NCI-H526 (cell line): Measurements from ENCODE around the gene ACAT1.
"Not testable (repeated sequence)": the region's sequence is repeated elsewhere in the genome, so short reads cannot be mapped to it uniquely, and the experiment has no call there.

Experiments
- DNase-seq, 2 experiments: peaks; one replicate each; lab custom pipeline; 2025; lab: John Stamatoyannopoulos, UW

The ACAT1 gene

DNA sequence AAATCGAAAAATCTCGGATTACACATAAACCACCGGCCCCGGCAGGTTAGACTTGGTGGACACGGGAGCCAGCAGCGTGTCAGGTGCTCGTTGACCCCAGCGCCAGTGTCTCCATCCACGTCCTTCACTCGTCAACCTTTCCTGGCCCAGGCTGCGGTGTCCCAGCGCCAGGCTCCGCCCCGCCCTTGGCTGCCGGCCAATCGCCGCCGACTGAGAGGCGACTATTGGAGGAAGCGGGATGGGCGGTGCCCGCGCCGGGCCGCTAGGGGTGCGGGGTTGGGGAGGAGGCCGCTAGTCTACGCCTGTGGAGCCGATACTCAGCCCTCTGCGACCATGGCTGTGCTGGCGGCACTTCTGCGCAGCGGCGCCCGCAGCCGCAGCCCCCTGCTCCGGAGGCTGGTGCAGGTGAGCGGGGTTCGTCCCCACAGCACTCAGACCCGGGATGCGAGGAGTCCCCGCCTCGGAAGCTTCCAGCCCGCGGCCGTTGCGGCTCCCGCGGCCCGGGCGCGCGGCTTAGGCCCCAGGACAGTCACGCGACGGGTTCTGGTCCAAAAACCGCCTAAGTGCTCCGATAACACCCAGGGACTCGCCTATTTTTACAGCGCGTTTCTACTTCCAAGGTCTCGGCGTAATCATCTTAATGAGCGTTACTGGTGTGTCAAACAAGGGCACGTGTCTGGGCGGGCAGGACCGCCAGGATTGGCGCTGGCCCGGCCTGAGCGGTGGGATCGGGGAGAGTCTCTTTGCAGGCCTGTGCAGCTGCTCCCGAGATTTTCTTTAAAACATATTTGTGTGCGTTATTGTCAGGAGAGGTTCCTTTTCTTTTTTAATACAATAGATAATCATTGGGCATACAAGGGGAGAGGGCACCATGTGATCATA is at the start of gene ACAT1:
Gene ACAT1, plus strand, starts transcription at position 294 of the 882 bp plus-strand sequence. Its CDS starts 40 bp downstream, at position 334.
- DNase-seq = peak; percentile 92 to 99

DNA sequence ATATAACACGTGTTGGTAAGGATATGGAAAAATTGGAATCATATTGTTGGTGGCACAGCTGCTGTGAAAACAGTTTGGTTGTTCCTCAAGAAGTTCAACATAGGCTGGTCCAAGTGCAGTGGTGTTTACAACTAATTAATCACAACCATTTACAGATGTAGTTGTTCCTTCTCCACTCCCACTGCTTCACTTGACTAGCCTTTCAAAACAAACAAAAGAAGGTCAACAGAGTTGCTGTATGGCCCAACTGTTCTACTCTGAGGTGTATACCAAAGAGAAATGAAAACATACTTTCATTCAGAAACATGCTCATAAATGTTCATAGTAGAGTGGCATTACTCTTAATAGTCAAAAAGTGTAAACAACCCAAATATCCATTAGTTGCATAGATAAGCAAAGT is 36.6 kb upstream of the ACAT1 start:
- DNase-seq = no peak

DNA sequence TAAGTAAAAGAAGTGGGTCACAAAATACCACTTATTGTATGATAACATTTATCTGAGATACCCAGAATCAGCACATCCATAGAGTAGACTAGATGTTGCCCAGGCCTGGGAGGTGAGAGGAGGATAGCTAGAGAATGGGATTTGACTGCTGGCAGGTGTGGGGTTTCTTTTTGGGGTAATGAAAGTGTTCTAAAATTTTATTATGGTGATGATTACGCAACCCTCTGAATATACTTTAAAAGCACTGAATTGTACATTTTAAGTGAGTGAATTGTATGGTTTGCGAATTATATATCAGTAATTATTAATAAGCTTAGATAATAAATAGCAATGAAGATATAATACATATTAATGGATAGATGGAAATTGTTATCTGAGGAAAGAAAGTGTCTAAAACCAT is 35.7 kb upstream of the ACAT1 start:
- no peak for DNase-seq

DNA sequence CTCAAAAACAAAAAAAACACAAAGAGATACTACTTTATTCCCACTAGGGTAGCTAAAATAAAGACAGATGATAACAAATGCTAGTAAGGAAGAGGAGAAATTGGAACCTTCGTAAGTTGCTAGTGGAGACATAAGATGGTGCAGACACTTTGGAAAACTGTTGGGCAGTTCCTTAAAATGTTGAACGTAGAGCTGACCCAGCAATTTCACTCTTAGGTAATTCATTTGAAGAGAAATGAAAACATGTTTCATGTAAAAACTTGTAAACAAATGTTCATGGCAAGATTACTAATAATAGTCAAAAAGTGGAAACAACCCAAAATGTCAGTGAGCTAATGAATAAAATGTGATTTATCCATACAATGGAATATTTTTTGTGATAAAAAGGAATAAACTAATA is 29.2 kb upstream of the ACAT1 start:
- no peak for DNase-seq

DNA sequence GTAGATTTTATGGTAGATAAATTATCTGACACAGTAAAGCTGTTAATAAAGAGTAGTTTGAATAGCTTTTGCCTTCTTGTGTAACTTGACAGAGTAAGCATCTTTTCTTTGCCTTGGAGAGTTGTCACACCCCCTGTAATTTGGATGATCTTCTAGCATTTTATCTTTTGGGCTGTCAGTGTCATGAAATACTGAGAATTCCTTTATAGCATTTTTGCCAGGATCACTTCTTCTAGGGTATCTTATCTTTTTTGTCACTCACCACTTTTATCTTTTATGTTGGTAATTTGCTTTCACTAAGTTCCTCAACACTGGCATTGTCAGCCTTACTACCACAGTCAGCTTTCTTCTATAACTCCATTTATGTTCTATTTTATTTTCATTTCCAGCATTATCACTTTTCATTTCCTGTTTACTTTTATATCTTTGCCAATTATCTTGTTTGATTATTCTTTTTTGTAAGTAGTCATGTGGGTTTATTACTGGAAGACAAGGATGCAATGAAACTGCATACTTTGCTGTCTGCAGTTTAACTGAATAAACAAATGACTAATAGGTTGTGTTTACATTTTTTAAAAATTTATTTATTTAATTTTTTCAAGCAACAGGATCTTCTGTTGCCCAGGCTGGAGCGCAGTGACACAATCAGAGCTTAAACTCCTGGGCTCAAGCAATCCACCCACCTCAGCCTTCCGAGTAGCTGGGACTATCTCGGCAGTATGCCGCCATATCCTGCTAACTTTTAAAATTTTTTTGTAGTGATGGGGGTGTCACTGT is 28.1 kb upstream of the ACAT1 start:
- no peak for DNase-seq

DNA sequence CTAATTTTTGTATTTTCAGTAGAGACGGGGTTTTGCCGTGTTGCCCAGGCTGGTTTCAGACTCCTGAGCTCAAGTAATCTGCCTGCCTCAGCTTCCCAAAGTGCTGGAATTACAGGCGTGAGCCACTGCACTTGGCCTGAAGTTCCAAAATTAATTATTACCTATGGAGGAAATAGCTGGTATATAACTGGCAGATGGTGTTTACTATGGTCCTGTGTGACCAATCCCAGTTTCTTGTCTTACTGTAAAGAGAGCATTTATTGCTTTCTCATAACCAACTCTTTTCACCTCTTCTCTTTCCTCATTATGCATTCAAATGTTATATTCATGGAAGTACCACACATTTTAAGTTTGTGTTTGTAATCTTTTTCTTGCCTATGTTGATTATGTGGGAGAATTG is 24.2 kb upstream of the ACAT1 start:
- no peak for DNase-seq

DNA sequence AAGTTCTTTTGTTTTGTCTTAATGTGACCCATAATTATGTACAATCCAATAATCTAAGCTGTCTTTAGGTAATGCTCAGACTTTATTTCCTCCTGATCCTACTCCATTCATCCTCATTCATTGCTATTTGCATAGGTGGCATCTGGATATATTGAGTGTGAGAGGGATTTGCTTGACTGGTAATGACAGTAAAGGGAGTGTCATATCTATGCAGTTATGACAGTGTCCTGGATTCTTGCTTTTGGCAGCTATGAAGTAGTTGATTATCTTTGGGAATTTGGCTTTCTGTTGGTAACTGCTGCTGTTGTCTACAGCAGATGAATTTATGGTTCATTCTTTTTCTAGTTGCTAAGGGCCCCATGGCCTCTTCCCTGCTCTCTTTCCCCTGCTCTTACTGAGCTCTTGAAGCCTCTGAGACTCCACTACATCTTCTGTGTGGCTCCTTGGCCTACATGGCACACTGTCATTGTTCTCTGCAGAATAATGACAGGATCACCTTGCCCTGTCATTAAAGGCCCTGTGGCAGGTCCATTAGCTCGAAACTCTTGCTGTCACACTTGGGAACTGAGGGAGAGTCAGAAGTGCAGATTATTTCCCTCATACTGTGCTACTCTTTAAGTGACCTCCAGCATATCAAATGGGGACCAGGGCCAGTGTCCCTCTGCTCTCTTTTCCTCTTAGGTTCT is 20.1 kb upstream of the ACAT1 start:
- DNase-seq = peak in 1 of 2 experiments; percentile 29

DNA sequence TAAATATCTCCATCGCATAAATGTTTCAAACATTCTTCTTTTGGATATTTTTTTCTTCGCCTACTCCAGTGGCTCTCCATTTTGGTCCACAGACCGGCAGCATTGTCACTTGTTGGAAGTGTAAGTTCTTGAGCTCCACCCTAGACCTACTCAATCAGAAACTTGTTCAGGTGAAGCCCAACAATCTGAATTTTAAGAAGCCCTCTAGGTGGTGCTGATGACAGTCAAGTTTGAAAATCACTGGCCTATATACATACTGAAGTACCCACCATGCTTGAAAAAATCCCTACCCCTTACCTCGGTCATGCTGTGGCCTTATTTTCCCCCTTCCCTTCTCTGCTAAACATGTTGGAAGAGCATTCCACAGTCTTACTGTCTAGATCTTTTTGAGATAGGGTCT is 10.2 kb upstream of the ACAT1 start:
- peak in 1 of 2 experiments; percentile 15 for DNase-seq

DNA sequence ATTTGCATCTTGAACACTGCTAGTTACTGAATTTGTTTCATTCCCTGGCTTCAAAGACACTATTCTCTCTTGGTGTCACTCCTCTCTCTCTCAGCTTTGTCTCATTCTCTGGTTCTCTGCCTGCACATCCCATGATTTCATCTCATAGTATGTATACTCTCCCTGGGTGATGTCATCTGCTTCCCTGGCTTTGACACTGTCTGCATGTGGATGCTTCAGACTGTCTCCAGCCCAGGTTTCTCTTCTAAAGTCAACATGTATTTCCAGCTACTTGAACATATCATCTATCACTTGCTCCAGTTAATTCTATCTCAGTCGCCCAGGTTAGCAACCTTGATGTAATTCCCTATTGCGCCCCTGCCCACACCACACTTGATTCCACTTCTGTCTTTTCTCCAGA is 9.3 kb upstream of the ACAT1 start:
- no peak for DNase-seq

DNA sequence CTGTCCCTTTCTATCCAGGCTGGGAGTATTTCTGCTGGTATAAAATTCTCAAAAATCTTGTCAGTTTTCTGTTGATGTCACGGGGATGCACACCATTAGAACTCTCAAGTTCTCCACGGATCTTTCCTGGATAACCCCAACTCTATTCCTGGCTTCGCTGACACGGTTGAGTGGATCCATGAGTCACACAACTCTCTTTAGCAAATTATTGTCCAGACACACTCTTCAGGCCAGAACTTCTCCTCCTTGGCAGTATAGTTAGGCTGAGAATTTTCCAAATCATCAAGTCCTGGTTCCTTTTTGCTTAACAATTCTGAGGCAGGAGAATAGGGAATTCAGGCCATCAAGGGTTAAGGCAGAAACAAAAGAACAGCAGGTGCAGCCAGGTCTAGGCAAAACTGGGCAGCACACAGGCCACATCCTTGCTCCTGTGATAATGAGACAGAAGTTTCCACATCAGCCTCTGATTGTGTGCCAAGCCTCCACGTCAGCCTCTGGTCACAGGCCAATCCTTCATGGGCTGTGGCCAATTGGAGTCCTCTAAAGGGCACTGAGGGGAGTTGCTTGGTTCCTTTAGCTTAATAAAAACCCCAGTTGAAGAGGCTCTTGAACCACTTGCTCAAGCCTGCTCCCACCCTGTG is 5.7 kb upstream of the ACAT1 start:
- peak; percentile 34 to 65 for DNase-seq

DNA sequence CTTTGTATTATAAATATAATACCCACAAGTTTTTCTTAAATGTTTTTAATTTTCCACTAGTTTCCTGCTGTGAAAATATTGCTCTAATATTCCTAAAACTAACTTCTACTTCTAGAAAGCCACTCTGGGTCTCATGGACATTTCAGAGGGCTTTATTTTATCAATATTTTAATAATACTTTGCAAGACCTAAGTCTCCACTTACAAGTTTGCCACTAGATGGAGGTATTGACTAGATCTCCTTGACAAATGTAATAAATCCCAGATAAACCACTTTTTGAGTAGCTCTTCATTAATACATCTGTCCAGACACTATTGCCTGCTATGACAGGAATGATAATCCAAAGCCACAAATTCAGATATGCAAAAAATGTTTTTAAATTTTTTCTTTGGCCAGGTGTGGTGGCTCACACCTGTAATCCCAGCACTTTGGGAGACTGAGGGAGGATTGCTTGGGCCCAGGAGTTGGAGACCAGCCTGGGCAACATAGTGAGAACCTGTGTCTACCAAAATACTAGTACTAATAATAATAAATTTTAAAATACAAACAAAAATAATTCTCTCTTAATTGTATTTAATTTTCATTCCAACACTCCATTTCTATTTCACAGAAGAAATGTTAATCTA is 3.5 kb upstream of the ACAT1 start:
- peak; percentile 84 for DNase-seq

DNA sequence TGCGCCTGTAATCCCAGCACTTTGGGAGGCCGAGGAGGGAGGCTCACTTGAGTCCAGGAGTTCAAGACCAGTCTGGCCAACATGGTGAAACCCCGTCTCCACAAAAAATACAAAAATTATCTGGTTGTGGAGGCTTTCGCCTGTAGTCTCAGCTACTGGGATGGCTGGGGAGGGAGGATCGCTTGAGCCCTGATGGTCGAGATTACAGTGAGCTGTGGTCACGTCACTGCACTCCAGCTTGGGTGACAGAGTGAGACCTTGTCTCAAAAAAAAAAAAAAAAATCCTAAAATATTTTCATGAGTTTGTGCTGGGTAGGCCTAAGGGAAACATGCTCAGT is 462 bp upstream of the ACAT1 start:
- DNase-seq = not testable (repeated sequence)

DNA sequence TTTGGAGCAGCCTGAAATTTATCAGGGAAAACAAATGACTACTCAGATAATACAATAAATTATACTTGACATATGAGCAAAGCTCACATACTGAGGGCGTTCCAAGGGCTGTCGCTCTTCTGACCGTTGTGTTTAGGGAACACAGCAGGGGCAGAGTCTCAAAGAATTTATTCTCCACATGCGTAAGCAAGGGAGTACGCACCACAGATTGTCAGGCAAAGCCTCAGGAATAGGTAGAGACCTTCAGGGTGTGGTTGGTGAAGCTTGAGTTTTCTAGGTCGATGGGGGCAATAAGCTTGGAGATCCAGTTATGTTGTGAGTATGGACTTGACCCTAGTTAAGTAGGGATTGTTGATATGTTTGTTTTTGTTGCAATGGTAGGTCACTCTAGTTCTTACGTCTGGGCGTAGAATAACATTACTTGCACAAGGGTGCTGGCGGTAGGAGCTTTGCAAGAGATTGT is 830 bp downstream of the ACAT1 start:
- peak in 1 of 2 experiments; percentile 56 for DNase-seq

DNA sequence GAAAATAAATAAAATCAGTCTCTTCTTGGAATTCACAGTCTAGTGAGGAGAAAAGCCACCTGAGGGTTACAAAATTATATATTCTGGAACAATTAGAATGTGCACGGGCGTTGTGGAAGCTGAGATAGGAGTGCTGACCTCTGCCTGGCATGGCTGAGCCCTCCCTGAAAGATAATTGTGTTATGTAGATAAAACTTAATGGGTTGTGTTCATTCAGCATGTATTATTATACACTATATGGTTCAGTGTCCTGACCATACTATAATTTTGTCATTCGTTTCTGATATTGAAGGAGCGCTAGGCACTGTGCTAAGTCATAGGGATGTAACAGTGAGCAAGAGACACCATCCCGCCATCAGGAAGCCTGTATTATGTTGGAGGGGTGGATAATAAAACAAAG is 3.7 kb downstream of the ACAT1 start:
- no peak for DNase-seq

DNA sequence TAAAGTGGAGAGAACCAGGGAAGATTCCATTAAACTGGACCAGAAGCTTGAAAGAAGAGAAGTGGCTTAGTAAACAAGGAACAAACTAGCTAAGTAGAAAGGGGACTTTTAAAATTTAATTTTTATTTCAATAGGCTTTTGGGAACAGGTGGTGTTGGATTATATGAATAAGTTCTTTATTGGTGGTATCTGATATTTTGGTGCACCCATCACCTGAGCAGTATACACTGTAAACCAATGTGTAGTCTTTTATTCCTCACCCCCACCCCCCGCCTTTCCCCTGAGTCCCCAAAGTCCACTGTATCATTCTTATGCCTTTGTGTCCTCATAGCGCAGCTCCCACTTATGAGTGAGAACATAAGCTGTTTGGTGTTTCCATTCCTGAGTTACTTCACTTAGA is 7.4 kb downstream of the ACAT1 start:
- no peak for DNase-seq

DNA sequence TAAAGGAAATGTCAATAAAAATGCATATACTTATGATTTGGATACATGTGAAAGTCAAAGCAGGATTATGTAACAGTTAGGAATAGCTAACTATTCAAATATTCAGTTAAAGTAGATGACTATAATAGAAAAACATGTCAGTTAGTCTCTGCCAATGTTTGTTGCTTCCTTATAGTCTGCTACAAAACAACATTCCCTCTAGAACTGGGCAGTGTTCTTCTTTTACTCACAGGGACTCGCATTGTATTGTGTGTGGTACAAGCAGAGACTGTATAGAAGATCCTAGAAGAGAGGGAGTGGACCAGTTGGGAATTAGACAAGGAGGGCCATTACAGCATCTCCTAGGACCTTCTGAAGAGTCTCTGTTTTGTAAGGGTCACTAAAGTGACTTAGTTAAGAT is 10.6 kb downstream of the ACAT1 start:
- no peak for DNase-seq

DNA sequence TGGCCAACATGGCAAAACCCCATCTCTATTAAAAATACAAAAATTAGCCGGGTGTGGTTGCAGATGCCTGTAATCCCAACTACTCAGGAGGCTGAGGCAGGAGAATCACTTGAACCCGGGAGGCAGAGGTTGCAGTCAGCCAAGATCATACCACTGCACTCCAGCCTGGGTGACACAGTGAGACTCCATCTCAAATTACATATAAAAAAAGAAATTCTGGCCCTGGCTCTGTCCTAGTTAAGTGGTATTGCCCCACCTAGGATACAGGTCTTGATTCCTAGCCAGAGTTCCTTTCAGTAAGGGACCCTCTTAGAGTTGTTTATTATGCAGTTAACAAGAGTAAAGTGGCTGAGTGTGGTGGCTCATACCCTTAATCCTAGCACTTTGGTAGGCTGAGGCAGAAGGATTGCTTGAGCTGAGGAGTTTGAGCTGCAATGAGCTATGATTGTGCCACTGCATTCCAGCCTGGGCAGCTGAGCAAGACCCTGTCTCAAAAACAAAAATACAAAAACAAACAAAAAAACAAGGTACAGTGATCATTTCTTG is 11.7 kb downstream of the ACAT1 start:
- DNase-seq = not testable (repeated sequence)

DNA sequence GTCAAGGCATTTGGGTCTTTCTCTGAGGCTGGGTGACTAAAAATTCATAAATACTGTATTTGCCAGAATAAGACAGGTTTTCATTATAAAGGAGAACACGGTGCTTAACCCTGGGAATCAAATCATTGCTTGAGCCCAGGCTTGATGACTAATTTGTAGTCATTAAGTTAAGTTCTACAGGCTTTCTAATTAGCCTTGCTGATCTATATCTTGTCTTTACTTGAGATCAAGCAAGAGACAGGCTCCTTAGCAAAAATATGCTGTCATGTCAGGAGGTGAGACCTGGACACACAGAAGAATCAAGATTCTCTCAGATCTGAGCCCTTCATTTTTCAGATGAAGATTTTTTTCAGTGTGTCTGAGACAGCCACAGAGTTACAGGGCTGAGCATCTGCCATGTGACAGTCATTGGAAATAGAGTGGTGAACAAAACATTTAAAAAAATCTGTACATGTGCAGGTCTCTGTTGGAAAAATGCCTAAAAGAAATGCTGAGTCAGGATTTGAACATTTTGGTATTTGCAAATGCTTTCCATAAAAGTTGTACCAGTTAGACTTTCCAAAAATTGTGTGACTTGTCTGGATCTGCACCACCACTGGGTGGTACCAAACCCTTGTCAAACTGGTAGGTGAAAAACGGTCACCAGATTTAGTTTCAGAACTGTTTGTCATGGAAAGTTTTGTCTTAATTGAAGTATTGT is 14.6 kb downstream of the ACAT1 start:
- peak in 1 of 2 experiments; percentile 23 for DNase-seq

DNA sequence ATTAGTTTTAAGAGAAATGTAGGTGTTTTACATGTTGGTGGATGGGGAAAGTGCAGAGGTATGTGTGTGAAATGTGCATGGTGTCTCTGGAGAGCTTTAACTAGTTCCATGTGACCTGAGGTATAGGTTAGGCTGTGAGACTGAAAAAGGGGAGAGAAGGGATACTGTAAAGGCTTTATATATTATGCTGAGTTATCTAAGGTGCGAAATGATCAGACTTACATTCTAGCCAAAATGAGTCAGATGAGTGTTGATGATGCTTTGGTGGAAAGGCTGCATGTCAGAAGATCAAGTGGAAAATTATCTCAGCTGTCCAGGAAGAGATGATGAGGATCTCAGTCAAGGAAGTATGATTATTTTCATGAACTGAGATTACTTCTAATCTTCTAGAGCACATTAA is 15.8 kb downstream of the ACAT1 start:
- DNase-seq = no peak

DNA sequence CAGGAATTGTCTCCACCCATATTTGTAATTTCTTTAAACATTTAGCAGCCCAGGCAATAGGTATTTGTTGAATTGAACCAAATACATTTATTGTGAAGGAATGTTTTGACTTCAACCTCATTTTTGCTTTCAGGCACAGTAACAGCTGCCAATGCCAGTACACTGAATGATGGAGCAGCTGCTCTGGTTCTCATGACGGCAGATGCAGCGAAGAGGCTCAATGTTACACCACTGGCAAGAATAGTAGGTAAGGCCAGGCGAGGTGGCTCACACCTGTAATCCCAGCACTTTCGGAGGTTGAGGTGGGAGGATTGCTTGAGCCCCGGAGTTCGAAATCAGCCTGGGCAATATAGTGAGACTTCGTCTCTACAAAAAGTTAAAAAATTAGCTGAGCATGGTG is 20.9 kb downstream of the ACAT1 start:
- no peak for DNase-seq

DNA sequence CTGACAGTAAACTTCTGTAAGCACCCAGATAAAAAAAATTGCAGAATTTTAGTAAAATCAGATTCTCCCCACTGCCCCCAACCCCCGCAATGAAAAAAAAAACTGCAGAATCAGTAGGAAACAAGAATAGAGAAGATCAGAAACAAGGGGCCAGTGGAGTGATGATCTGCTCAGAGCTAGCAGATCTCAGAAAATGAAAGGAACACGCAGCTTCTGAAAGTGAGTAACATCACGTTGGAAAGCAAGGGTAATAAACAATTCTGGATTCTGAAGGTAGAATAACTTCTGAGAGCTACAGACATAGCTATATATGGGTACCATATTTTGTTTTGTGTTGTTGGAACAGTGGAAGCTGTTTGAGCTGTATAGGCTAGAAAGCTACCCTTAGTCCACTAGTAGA is 23.2 kb downstream of the ACAT1 start:
- DNase-seq = no peak
